HG03039 (cell line): Measurements from ENCODE around the gene SERPINB11.
"Not testable (repeated sequence)": the region's sequence is repeated elsewhere in the genome, so short reads cannot be mapped to it uniquely, and the experiment has no call there.

Experiments
- ATAC-seq: cut with Tn5 transposase; IDR thresholded peaks from one replicate; pipeline ENCODE4 v1.9.1; 2021; ENCODE audit warnings: mild to moderate bottlenecking, moderate library complexity; ENCODE audit not compliant: unreplicated experiment

The SERPINB11 gene

DNA sequence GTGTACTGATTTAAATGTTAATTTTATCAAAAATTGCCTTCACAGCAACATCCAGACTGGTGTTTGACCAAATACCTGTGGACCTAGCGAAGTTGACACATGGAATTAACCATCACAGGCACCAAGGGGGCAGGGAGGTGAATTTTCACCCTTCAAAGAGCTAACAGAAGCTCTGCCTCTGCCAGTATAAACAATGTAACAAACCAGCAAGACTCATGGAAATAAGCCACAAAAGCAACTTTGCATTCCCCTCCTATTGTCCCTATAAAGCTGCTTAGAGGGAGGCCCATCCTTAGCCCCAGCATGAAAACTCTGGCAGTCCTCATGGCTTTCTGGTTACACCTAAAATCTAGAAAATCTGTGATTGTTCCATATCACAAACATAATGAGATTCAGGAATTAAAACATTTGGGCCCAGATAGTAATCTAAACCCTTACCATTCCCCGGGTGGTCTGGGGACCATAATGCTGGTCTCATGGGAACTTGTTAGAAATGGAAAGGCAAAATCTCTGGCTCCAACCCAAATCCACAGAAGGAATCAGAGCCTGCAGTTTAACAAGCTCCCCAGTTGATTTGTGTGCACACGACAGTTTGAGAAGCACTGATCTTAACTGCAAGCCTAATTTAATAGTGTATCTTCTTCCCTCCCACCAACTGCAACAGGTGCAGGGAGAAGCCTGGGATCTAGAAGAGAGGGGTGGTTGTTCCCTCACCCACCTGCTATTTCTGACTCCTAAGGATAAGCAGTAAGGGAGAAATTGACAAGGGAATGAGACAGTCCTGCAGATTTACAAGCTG, 23.1 kb downstream of the SERPINB11 start:
- ATAC-seq = no peak

GRCh38 chr18:63730773-63731172, 28.0 kb downstream of the SERPINB11 start:
- ATAC-seq = no peak

- ATAC-seq = no peak
Measured at GRCh38 chr18:63731215-63731614, 28.5 kb downstream of the SERPINB11 start.

DNA sequence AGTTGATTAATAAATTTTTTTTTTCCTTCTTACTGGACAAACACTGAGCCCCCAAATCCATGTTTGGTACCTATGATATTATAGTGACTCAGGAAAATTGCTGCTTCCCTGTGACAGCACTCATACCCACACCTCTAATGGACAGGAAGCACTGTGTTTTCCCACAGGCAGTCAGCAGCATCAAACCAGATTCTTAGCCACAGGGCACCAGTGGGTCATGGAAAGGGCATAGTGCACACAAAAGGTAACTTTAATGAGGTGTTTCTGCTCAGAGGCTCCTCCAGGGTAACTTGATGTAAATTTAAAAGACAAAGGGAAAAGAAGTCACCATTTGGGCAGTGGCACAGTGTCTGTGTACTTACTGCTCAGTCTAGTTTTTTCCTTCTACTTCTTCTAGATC, 34.1 kb downstream of the SERPINB11 start:
- no peak for ATAC-seq

DNA sequence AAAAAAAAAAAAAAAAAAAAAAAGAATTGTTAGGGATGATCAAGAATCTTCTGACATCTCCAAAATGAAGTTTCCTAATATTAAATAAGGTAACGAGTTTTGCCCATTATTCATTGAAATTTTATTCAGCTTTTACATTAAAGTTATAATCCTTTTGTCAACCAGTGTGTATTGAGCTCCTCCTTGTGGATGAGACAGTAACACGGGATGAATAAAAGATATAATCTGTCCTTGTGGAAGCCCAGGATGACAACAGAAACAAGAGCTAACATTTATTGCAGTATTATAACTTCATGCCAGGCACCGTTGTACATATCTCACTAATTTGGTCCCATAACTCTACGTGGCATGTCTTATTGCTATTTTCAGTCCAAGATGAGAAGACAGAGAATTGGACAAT, 39.0 kb downstream of the SERPINB11 start:
- no peak for ATAC-seq

- no peak for ATAC-seq
Measured at GRCh38 chr18:63747006-63747405, 44.2 kb downstream of the SERPINB11 start.

- ATAC-seq = no peak
Measured at GRCh38 chr18:63749489-63749888, 46.7 kb downstream of the SERPINB11 start.

DNA sequence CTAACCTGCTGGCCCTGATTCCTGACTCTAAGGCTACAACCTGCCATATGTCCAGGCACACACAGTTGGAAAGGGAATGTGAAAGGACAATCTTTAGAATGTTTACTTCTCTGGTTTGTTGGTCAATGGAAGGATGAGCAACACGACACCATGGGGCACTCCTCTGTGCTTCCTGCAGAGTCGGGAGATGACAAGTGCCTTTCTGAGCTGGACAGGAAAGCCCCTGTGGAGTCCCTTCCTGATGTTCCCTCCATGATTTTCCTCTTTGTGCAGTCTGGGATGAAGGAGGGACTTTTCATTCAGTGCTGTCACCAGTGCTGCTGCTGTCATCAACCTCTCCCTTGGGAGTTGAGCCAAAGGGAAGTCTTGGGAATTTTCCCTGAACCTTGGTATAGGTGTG, 49.9 kb downstream of the SERPINB11 start:
- no peak for ATAC-seq

DNA sequence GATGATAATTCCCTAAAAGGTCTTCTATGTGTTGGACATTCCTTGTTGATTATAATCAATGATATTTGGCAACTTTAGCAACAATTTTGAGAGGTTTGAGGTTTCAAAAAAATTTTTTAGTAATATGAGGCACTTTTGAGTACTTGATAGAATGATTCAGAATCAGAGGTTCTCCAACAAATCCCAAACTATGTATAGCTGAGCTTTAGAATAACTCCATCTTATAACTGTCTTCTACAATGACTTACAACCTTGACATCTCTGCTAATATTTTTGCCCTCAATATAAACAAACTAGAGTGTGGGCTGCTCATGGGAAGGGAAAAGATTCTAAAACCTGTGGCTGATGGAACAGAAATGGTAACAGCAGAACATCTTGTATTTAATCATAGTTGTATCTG, 50.9 kb downstream of the SERPINB11 start:
- no peak for ATAC-seq

DNA sequence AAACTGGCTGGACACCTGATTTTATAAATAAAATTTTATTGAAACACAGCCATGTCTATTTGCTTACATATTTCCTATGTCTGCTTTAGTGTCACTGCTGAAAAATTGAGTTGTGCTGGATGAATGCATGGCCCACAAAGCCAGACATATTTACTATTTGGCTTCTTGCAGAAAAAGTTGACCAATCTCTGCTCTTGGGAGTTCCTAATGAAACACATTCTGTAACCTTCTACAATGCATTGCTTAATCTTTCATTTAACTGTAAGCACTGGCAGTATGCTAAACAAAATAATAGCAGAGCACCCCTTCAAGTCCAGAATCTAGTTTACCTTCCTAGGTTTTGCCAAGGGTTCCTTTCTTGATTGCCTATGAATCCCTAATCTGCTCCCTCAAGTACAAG, 54.8 kb downstream of the SERPINB11 start:
- no peak for ATAC-seq

DNA sequence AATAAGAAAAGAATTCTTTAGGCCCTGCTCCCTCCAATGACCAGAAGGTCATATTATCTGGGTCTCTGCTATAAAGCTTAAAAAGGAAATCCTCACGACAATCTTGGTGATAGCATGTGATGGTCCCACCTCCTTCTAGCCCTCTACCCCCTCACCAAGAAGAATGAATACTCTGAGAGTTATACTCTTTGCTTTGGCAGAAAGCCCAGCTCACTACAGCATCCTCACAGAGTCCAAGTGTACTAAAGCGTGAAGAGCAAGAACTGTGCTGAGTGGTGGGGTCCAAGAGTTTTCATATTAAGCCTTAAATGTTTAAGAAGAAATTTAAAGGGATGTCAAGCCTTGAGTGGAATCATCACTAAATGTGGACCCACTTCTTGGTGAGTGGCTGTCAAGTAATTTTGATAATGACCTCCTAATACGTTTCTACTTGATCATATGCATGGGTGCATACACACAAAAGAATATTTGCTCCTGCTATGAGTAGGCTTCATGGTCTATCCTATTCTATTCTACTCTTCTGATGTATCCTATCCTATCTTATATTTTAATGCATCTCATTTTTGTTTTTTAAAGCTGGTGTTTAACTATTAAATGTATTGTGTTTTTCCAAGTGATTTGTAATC, 56.0 kb downstream of the SERPINB11 start:
- no peak for ATAC-seq

GRCh38 chr18:63759786-63760185, 57.0 kb downstream of the SERPINB11 start:
- ATAC-seq = not testable (repeated sequence)

DNA sequence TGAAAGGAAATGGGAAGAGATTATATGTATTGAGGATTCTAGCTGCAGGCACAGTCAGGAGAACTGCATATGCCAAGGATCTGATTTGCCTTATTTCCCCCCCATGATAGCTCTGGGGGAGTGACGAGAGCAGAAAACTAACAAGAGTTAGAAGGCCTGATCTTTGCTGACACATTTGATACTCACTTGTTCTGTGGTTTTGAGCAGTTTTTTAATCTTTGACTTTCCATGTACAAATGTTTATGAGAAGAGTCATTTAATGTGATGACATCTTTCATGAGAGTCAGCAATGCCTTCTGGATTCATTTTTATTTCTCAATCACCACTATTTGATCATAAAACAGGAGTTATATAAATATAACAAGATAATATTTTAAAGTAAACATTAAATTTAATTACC, 59.8 kb downstream of the SERPINB11 start:
- ATAC-seq = no peak

DNA sequence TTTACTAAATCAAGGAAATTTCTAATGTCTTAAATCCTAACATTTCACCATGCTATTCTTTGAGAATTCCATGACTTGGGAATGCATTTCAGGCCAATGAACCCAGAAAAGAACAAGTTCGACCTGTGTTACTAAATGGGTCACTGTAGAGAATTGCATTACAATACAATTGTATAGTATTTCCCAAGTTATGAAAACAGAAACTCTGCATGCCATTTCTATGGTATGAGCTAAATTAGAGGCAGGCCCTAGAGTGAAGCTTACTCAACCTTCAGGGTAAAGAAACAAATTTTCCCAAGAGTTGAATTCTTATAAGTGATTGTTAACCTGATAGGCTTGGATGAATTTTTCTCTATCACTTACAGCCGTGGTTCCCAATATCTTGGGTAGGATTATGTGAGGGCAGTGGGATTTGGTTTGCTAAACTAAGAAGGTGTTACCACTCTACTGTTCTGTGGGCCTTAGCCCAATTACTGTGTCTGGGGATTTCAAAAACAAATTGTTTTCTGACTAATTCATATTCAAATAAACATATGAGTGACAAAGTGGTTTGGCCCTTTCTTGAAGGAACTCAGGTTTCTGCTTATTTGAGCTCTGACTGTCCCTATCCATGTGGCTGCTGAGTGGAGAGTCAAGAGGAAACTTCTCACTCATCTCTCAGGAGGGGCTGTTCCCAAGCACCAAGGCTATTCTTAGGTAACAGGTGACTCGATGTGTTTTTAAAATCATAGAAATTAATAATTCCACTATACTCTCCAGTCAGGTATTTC, 61.3 kb downstream of the SERPINB11 start:
- ATAC-seq = no peak

GRCh38 chr18:63765837-63766236, 63.1 kb downstream of the SERPINB11 start:
- no peak for ATAC-seq
